Epidermal melanocyte (primary cell): ENCODE results near the gene BLTP2.
"Not testable (repeated sequence)": the region's sequence is repeated elsewhere in the genome, so short reads cannot be mapped to it uniquely, and the experiment has no call there.

Source experiments
- DNase-seq: peaks from one replicate; pipeline ENCODE4 v3.0.0; 2011; ENCODE audit warnings: low spot score; ENCODE audit not compliant: insufficient read length

The BLTP2 gene

GRCh38 chr17:28644787-28645575, at the start of gene BLTP2:
BLTP2 (minus strand) TSS chr17:28645158; CDS start chr17:28645056, 102 bp downstream.
- peak; percentile 90 for DNase-seq

DNA sequence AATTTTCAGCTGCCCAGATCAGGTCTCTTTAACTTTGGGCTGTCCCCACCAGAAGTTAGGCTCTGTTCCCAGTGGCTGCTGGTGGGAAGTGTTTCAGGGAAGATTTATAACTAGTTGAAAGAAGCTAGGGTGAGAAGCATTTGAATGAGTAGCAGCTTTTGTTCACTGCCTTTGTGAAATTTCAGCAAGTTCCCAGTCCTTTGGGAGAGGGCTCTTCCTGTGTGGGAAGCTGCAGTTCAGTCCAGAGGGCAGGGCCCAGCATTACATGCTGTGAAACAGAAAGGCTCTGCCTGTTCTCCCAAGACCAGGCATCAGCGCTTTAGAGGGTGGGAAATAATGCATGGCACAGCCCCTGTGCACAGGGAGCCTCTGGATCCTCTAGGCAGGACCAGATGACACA, 48.9 kb upstream of the BLTP2 start:
- DNase-seq: no peak

- DNase-seq: no peak
Measured at GRCh38 chr17:28689011-28689410, 44.1 kb upstream of the BLTP2 start.

DNA sequence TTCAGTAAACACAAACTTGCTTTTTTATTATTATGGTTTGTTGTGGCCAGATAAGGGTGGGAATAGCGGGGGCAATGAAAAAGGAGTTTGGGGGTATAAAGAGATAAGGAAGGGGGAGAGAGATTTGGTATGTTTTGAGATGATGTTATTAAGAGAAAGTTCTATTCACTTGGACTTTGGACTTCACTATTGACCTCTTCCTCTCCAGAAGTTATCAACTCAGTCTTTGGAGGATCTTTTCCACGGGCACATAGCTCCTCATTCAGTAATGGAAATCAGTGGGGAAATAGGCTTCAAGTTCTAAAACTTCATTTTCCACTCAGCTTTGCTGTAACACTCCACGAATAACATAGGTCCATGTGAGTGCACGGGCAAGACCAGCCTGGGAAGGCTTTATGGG, 43.5 kb upstream of the BLTP2 start:
- no peak for DNase-seq

DNA sequence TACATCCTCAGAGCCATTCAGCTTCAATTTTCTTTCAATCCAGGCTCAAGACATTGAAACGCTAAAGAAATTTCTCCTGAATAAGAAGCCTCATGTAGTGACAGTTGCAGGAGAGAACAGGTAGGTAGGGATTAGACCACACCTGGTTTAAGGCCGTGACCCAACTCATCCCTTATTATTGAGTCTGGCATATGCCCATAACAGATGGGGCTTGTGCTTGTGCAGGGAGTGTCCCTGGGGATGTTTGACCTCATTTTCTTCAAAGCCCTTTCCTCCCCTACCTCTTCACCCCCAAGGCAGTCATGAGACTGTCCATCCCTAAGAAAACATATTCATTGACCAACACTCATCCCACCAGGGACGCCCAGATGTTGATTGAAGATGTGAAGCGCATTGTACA, 41.3 kb upstream of the BLTP2 start:
- DNase-seq: no peak

GRCh38 chr17:28685366-28685765, 40.4 kb upstream of the BLTP2 start:
- DNase-seq: no peak

- DNase-seq: no peak
Measured at GRCh38 chr17:28684963-28685362, 40.0 kb upstream of the BLTP2 start.

DNA sequence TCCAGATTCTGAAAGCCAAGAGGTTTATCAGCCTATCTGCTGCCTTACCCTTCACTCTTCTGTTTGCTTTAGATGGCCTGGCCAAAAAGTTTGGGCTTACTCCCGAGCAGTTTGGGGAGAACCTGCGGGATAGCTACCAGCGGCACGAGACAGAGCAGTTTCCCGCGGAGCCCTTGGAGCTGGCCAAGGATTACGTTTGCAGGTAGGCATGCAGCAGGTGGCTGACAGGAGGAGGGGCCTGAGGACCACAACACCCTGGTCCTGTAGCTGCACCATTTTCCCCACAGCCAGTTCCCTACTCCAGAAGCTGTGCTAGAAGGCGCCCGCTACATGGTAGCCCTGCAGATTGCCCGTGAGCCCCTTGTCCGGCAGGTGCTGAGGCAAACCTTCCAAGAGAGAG, 37.7 kb upstream of the BLTP2 start:
- no peak for DNase-seq

GRCh38 chr17:28675980-28676379, 31.0 kb upstream of the BLTP2 start:
- no peak for DNase-seq

GRCh38 chr17:28675490-28675889, 30.5 kb upstream of the BLTP2 start:
- no peak for DNase-seq

DNA sequence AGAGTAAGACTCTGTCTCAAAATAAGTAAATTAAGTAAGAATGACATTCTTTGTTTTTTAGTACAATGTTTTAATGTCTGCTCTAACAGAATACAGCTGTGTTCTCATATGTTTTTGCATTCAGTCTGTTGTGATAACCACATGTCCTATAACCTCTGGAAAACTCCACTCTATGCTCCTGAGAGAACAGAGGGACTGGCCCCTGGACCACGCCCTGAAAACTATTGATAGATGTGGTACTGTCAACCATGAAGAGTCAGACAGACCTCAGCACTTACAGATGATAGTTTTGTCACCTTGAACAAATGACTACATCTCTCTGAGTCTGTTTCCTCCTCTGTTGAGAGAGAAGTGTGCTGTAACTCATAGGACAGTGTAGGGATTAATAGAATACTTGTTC, 25.0 kb upstream of the BLTP2 start:
- DNase-seq: no peak

- no peak for DNase-seq
Measured at GRCh38 chr17:28667870-28668269, 22.9 kb upstream of the BLTP2 start.

- DNase-seq: no peak
Measured at GRCh38 chr17:28665994-28666393, 21.0 kb upstream of the BLTP2 start.

DNA sequence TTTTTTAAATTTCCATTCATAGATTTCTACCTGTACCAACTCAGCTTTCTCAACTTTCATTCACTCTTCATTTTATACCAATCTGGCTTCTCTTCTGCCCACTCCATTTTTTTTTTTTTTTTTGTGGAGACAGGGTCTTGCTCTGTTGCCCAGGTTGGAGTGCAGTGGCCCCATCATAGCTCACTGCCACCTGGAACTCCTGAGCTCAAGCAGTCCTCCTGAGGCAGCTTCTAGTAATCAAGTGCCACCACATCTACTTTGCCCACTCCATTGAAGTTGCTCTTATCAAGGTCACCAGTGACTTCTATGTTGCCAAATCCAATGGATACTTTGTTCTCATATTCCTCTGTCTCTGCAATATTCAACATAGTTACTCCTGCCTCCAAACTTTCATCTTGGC, 18.8 kb upstream of the BLTP2 start:
- DNase-seq: no peak

- DNase-seq: no peak
Measured at GRCh38 chr17:28662527-28662829, 17.5 kb upstream of the BLTP2 start.

DNA sequence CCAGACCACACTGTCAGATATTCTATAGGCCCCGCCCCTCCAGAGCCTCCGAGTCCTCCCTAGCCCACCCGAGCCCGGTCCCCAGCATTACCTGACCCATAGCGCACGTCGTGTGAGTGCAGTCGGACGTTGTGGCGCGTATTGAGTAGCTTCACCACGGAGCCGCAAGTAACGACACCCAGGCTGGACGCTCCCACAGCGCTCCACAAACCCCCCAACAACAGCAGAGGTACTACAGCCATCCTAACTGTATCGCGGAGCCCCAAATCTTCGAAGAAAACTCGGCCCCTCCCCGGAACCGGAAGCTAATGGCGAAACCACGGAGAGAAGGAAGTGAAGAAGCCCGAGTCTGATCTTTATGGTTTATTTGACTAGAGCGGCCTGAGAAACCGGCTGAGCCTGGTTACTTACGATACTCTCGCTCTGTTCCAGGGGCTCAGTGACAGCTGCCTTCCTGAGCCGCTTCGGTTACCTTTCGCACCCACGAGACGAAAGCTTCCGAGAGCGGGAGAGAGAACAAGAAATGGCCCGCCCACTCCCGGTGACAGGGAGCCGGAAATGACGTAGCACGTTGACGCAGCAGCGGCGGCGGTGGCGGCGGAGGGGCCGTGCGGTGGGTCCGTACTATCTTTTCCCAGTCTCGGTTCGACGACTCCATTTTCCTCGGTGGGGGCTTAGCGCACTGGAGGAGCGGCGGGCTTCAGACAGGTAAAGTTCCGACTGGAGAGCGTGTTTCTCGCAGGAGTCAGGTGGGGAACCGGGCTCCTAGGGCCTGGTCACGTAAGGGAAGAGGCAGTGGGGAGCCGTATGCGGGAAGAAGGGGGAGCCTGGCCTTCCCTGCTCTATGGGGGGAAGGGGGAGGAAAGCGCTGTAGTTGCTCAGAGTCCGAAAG, 16.9 kb upstream of the BLTP2 start, which contains the start of the genes SDF2 and SUPT6H:
SDF2 (minus strand) TSS at position 272 of the 892 bp plus-strand sequence; CDS start at position 242, 30 bp downstream.
SUPT6H (plus strand) TSS at position 571 of the 892 bp plus-strand sequence. CDS start 11,197 bp downstream, outside the sequence.
- DNase-seq: peak; percentile 92

DNA sequence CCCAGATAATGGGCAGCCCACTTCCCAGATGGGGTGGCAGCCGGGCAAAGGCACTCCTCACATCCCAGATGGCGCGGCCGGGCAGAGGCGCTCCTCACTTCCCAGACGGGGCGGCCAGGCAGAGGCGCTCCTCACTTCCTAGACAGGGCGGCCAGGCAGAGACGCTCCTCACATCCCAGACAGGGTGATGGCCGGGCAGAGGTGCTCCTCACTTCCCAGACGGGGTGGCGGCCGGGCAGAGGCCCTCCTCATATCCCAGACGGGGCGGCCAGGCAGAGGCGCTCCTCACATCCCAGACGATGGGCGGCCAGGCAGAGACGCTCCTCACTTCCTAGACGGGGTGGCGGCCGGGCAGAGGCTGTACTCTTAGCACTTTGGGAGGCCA, 14.5 kb upstream of the BLTP2 start:
- not testable (repeated sequence) for DNase-seq

DNA sequence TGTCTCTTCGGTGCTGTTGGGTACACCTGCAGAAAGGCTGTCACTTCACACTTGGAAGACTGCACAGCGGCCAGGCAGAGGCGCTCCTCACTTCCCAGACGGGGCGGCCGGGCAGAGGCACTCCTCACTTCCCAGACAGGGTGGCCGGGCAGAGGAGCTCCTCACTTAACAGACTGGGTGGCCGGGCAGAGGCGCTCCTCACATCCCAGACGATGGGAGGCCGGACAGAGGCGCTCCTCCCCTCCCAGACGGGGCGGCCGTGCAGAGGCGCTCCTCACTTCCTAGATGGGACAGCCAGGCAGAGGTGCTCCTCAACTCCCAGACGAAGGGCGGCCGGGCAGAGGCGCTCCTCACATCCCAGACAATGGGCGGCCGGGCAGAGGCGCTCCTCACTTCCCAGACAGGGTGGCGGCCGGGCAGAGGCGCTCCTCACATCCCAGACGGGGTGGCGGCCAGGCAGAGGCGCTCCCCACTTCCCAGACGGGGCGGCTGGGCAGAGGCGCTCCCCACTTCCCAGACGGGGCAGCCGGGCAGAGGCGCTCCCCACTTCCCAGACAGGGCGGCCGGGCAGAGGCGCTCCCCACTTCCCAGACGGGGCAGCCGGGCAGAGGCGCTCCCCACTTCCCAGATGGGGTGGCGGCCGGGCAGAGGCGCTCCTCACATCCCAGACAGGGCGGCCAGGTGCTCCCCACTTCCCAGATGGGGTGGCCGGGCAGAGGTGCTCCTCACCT, 14.0 kb upstream of the BLTP2 start:
- DNase-seq: not testable (repeated sequence)

- not testable (repeated sequence) for DNase-seq
Measured at GRCh38 chr17:28658342-28658741, 13.4 kb upstream of the BLTP2 start.

DNA sequence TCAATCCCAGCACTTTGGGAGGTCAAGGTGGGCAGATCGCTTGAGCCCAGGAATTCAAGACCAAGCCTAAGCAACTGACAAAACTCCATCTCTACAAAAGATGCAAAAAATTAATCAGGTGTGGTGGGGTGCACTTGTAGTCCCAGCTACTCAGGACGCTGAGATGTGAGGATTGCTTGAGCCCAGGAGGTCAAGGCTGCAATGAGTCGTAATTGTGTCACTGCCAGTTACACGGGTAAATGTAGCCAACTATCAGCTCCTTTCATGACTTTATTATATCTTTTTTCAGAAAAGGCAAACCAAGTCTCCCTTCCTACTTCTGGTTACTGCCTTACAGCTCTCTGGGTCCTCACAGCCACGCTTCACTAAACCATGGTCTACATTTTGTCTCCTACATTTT, 12.8 kb upstream of the BLTP2 start:
- no peak for DNase-seq

GRCh38 chr17:28655160-28655559, 10.2 kb upstream of the BLTP2 start:
- no peak for DNase-seq

GRCh38 chr17:28648698-28649097, 3.7 kb upstream of the BLTP2 start:
- DNase-seq: no peak
